Bronchial epithelial cell (primary cell): Measurements from ENCODE around the gene STARD13. TPM values are rescaled to one million over a fixed set of nuclear protein-coding genes. Genes with fewer than 3 reads are reported as not detected.

Experiments used
- DNase-seq: peaks from one replicate; pipeline ENCODE4 v3.0.0-alpha.2; 2010; ENCODE audit warnings: low read depth
- FAIRE-seq: peaks from 2 replicates; lab custom pipeline; 2011; peaks lifted over from hg19 to GRCh38; lab: Jason Lieb, UNC
- H3K27me3 ChIP-seq: 2 replicates; pipeline ENCODE4 v1.5.1; 2011; ENCODE audit warnings: low read length; ENCODE audit not compliant: control insufficient read depth, insufficient read depth
- H3K36me3 ChIP-seq: 2 replicates; pipeline ENCODE4 v1.5.1; 2011; ENCODE audit warnings: low read length; ENCODE audit not compliant: control insufficient read depth, insufficient read depth
- H3K4me3 ChIP-seq: 2 replicates; pipeline ENCODE4 v1.5.1; 2011; ENCODE audit warnings: mild to moderate bottlenecking, low read depth, low read length, control low read depth
- total RNA-seq: library from RNA; depleted of rRNA; stranded (reverse); fragments of >200 nt; gene quantifications from 2 replicates; pipeline ENCODE4 v1.2.1, GENCODE V29; 2014
- TF ChIP-seq, protein P1 (sequence below): IDR thresholded peaks from 2 replicates; pipeline ENCODE4 v1.5.1; 2011; ENCODE audit warnings: mild to moderate bottlenecking, moderate library complexity, low read length, control low read depth, inconsistent platforms; ENCODE audit not compliant: insufficient read depth, severe bottlenecking

The STARD13 gene
- total RNA-seq, 1 donor from 2014 or later = 2.1 TPM

GRCh38 chr13:33235564-33235963 lies 50.0 kb downstream of the STARD13 start:
- DNase-seq (no peak), FAIRE-seq (no peak)
- no peaks in the 10 kb centered on the region for H3K36me3 ChIP-seq
- no peak overlapping the region for H3K4me3 ChIP-seq
- H3K27me3 ChIP-seq = no peaks in the 10 kb centered on the region
- TF ChIP-seq, protein P1, sequence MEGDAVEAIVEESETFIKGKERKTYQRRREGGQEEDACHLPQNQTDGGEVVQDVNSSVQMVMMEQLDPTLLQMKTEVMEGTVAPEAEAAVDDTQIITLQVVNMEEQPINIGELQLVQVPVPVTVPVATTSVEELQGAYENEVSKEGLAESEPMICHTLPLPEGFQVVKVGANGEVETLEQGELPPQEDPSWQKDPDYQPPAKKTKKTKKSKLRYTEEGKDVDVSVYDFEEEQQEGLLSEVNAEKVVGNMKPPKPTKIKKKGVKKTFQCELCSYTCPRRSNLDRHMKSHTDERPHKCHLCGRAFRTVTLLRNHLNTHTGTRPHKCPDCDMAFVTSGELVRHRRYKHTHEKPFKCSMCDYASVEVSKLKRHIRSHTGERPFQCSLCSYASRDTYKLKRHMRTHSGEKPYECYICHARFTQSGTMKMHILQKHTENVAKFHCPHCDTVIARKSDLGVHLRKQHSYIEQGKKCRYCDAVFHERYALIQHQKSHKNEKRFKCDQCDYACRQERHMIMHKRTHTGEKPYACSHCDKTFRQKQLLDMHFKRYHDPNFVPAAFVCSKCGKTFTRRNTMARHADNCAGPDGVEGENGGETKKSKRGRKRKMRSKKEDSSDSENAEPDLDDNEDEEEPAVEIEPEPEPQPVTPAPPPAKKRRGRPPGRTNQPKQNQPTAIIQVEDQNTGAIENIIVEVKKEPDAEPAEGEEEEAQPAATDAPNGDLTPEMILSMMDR = no peak

- FAIRE-seq (no peak), DNase-seq (no peak)
- Histone ChIP-seq H3K27me3 (no peaks in the 10 kb centered on the region), H3K36me3 (no peaks in the 10 kb centered on the region), H3K4me3 (no peak overlapping the region)
- TF ChIP-seq, protein P1 = no peak
These were observed 50.5 kb downstream of the STARD13 start for GRCh38 chr13:33235078-33235477.

- no peaks in the 10 kb centered on the region for H3K36me3 ChIP-seq
- H3K4me3 ChIP-seq = no peak overlapping the region
- TF ChIP-seq, protein P1 = no peak
- FAIRE-seq (no peak), DNase-seq (peak; percentile 27)
- no peaks in the 10 kb centered on the region for H3K27me3 ChIP-seq
These were observed 52.0 kb downstream of the STARD13 start for GRCh38 chr13:33233547-33233946.

- TF ChIP-seq, protein P1 = no peak
- Histone ChIP-seq H3K27me3 (no peaks in the 10 kb centered on the region), H3K36me3 (no peaks in the 10 kb centered on the region), H3K4me3 (no peak overlapping the region)
- DNase-seq = no peak
- no peak for FAIRE-seq
These were observed 52.7 kb downstream of the STARD13 start for GRCh38 chr13:33232883-33233282.

DNA sequence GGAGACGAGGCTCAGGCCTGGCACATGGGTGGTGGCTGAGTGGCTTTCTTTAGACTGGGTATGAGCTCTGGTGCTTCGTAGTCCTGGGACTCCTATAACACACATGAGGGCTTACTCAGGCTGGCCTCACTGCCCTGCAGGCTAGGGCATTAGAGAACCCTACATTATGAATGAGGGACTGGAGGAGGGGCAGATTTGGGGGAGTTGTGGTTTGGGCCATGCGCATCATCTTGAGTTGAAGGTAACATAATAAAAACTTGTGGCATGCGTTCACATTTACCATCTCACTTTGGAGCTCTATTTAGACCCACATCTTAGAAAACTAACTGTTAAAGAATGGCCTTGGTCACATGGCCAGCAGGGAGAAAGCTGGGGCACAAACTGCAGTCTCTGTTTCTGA lies 54.2 kb downstream of the STARD13 start:
- DNase-seq = no peak
- Histone ChIP-seq H3K27me3 (no peaks in the 10 kb centered on the region), H3K4me3 (no peak overlapping the region), H3K36me3 (no peaks in the 10 kb centered on the region)
- TF ChIP-seq, protein P1 = no peak
- no peak for FAIRE-seq

DNA sequence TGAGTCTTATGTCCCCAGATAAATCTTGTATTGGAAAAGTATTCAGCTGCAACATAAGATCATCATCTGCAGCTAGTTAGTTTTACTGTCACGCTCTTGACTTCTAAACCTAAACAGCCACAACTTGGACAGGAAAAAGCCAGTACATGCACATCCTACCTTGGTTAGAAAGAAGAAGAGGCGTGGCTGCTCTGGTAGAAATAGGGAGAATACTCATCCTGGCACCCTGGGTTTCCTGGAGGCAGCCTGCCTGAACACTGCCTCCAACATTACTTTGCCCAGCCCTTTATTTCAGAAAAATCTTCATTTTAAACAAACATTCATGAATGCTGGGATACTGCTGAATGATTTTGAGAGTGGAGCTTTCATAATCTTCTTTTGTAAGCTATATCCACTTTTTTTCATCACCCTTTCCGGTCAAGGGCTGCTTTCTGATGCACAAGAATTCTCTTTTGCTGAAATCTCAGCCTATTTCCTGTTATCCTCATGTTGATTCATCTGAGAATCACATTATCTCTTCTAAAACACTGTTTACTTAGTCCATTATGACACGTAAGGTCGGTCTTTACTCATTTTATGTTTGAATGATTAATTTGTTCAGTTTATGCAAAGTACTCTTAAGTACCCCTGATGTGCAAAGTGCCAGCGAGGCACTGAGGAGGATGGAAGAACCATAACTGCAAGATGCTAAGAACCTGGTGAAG lies 55.2 kb downstream of the STARD13 start:
- no peaks in the 10 kb centered on the region for H3K36me3 ChIP-seq
- FAIRE-seq (no peak), DNase-seq (peak; percentile 70)
- no peaks in the 10 kb centered on the region for H3K27me3 ChIP-seq
- H3K4me3 ChIP-seq = no peak overlapping the region
- TF ChIP-seq, protein P1 = no peak
